GM12892 (cell line): ENCODE measurements around the gene PIK3C2G.

Source experiments
- DNase-seq: peaks from one replicate; pipeline ENCODE4 v3.0.0; 2011; ENCODE audit not compliant: insufficient read length
- FAIRE-seq: peaks from 2 replicates; lab custom pipeline; 2011; peaks lifted over from hg19 to GRCh38; lab: Jason Lieb, UNC
- POLR2A ChIP-seq: IDR thresholded peaks from 2 replicates; pipeline ENCODE4 v1.6.1; 2011; ENCODE audit warnings: low read depth, low read length, control low read depth
- POLR2AphosphoS5 ChIP-seq: IDR thresholded peaks from 2 replicates; pipeline ENCODE4 v1.6.1; 2011; ENCODE audit warnings: low read depth, low read length, control low read depth
- TAF1 ChIP-seq: IDR thresholded peaks from 2 replicates; pipeline ENCODE4 v1.6.1; 2011; ENCODE audit warnings: low read depth, mild to moderate bottlenecking, control low read depth, low read length, borderline replicate concordance

PIK3C2G gene

DNA sequence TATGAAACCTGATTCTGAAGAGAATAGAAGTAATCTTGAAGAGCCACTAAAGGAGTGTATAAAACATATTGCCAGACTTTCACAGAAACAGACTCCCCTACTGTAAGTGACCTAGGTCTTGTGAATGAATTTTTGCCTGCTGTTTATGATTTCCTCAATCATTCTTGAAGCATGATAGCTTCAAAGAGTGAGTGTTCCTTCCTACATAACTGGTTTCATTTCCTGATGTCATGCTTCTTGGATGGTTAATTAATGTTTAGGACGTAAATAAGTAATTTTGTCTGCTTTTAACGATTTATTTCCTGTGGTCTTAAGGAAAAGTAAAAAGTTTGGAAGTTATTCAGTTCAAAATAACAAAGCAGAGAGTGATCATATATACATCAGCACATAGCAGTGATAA, 129.8 kb downstream of the PIK3C2G start:
- FAIRE-seq: no peak
- TF ChIP-seq POLR2AphosphoS5 (no peak), POLR2A (no peak), TAF1 (no peak)
- no peak for DNase-seq

DNA sequence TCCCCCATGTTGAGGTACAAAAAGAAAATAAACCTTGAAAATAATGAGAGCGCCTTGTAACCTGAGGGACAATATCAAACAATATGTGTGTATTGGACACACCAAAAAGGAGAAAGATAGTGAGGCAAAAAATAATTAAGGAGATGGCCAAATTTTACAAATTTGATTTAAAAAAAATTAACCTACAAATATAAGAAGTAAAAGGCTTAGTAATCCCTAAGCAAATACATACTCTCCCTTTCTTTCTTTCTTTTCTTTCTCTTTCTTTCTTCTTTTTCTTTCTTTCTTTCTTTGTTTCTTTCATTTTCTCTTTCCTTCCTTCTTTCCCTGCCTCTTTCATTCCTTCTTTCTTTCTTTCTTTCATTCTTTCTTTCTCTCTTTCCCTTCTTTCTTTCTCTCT, 133.4 kb downstream of the PIK3C2G start:
- FAIRE-seq: no peak
- TF ChIP-seq TAF1 (no peak), POLR2AphosphoS5 (no peak), POLR2A (no peak)
- no peak for DNase-seq

DNA sequence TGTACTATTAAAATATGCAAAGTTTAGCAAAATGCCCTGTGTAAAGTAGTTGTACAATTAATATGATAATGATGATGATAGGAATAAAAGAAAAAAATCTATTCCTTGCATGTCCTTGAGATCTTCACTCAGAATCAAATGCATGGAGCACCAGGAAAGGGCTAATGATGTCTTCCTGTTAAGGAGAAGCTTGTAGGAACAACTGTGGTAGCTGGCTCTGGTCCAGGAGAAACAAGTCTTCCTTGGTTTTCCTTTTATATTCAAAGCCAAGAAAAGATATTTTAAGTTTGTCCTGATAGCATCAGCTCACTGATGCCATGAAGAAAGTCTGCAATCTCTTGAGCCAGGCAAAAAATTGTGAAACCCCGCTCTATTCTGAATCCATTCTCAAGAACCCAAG, 138.9 kb downstream of the PIK3C2G start:
- DNase-seq: no peak
- no peak for FAIRE-seq
- TF ChIP-seq POLR2AphosphoS5 (no peak), TAF1 (no peak)

DNA sequence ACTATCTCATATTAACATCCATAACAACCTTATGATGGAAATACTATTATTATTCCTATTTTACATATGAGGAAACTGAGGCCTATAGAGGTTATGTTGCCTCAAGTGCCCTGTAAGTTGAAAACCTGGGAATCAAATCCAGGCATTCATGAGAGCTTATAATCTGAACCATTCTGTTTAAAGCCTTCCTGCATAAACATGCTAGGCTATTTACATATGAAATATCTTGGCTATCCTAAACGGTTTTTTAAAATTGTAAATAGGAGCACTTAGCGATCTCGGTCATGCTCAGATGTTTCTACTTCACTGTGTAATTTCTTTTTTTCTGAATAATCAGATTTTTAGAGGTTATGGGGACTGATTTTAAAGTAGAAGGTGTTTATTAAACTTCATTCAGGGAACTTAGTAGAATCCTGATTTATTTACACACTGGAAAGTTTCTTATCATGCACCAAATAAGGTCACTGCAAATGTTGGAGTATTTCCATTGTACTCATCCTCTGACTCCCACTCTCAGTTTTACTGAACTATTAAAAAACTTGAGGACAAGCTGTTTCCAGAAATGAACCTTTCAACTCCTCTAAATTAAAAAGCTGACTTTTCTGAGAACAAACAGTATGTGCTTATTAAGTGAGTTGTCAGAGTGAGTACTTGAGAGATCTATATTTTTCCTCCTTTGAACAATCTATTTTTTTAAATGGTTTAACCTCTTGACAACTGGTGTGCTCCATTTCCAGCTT, 141.7 kb downstream of the PIK3C2G start:
- FAIRE-seq (no peak), DNase-seq (no peak)
- no peak for TF ChIP-seq POLR2A
- no peak for TF ChIP-seq POLR2AphosphoS5
- TF ChIP-seq TAF1: no peak

DNA sequence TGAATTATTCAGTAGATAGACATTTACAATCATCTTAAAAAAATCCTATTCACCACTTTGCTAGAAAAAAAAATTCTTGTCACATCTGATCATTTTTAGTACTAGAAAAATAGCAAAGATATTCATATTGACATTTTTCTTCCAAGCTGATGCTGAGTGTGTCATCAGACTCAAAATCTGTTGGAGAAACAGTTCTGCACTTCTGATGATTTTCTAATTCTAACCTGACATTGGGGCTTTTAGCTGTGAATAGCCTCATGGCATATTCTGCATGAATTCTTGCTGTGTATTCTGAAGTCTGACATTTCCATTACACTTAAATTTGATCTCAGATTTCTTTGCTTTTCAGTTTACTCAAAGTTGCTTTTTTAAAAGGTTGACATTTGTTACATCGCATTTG, 150.1 kb downstream of the PIK3C2G start:
- TF ChIP-seq TAF1: no peak
- TF ChIP-seq POLR2A: no peak
- TF ChIP-seq POLR2AphosphoS5: no peak
- no peak for FAIRE-seq
- DNase-seq: no peak

DNA sequence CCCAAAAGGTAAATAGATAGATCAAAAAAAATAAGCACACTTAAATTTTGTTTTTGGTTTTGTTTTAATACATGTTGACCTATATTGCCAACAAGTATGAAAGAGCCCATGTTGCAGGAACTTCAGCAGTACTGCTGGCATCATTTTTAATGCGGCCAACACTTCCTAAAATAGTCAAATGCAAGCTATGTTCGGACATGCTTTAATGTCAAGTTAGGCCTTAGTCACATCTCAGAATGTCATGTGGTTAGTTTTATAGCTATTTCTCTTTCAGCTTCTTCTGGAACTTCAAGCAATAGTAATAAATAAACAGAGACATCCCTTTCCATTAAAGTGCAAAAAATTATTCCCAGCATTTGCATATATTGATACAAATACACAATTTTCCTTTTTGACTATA, 153.4 kb downstream of the PIK3C2G start:
- no peak for TF ChIP-seq TAF1
- no peak for TF ChIP-seq POLR2A
- TF ChIP-seq POLR2AphosphoS5: no peak
- FAIRE-seq: no peak
- DNase-seq: no peak

DNA sequence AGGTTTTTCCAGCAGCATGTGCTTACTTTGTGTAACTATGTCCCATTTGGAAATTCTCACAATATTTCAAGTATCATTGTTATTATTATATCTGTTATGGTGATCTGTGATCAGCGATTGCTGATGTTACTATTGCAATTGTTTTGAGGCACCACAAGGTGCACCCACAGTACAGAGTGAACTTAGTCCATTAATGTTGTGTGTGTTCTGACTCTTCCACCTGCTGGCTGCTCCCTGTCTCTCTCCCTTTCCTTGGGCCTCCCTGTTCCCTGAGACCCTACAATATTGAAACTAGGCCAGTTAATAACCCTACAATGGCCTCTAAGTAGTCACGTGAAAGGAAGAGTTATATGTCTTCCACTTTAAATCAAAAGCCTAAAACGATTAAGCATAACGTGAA, 153.9 kb downstream of the PIK3C2G start:
- no peak for TF ChIP-seq POLR2A
- no peak for TF ChIP-seq TAF1
- no peak for TF ChIP-seq POLR2AphosphoS5
- FAIRE-seq (no peak), DNase-seq (no peak)

DNA sequence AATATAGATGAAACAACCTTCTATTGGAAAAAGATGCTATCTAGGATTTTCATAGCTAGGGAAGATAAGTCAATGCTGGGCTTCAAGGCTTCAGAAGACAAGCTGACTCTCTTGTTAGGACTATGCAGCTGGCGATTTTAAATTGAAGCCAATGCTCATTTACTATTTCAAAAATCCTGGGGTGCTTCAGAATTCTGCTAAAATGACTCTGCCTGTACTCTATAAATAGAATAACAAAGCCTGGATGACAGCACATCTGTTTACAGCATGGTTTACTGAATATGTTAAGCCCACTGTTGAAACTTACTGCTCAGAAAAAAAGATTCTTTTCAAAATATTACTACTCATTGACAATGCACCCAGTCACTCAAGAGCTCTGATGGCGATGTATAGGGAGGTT, 155.1 kb downstream of the PIK3C2G start:
- TF ChIP-seq TAF1 (no peak), POLR2A (no peak), POLR2AphosphoS5 (no peak)
- DNase-seq (no peak), FAIRE-seq (no peak)

DNA sequence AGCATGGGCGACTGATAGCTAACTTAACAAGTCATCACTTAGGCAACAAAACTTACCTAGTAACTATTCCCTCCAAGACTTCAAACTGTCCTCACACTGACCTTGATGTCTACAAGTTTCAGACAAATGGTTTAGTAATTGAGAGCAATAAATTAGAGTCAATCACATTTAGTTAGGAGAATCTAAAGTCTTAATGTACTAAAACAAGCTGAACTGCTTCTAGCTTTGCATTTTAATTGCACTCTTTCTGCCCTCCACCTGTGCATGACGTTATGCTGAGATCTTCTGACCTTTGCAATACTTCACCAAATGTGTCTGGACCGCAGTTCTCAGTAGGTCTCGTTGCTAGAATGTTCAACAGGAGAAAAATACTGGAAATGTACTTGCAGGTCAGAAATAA, 158.0 kb downstream of the PIK3C2G start:
- no peak for FAIRE-seq
- DNase-seq: no peak
- TF ChIP-seq TAF1: no peak
- no peak for TF ChIP-seq POLR2A
- no peak for TF ChIP-seq POLR2AphosphoS5

DNA sequence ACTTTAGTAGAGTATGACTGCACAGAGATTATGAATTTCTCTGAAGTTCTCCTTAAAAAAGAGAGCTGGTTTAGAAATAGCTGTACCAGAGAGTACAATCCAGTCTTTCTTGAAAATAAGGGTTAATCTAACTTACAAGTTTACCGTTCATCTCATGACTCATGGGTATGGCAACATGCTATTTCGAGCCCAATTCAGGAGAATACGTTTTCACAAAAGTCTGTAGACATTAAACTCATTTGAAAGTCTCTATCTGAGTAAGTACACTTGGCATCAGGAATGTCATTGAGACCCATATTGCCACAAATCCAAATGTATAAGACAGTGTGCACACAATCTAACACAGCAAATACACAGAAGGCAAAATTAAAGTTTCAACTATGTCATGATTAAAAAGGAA, 160.5 kb downstream of the PIK3C2G start:
- FAIRE-seq (no peak), DNase-seq (no peak)
- no peak for TF ChIP-seq TAF1
- TF ChIP-seq POLR2A: no peak
- TF ChIP-seq POLR2AphosphoS5: no peak

DNA sequence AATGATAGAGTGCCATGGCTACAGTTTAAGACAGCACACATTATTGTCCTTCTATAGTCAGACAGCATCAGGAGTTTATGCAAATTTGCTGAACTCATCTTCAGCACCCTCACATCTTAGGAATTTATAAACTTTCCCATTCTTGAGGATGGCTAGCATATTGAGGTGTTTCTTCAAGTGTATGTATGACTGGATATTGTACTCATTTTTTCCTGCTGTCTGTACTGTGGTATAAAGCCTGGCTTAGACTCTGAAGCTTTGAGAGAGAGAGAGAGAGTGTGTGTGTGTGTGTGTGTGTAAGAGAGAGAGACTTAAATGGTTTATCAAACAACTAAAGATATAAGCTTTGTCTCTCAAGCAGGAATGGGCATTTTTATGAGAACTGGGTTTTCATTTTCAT, 161.6 kb downstream of the PIK3C2G start:
- DNase-seq (no peak), FAIRE-seq (no peak)
- TF ChIP-seq POLR2A (no peak), POLR2AphosphoS5 (no peak), TAF1 (no peak)

DNA sequence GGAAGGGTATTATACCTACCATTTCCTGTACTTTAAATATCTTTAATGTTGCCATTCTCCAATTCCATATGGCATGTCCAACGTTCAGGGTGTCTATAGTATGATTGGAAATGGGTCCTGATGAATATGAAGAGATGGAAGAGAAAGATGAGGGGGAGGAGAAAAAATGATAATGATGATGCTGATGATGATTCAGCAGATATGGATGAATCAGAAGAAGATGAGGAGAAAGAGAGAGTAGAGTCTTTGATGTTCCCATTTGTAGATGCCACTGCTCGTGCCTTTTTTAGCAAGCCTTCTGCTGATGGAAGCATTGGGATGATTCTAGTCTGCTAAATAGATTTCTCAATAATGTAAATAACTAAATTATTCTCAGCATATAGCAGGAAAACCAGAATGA, 163.5 kb downstream of the PIK3C2G start:
- DNase-seq (no peak), FAIRE-seq (no peak)
- TF ChIP-seq POLR2A (no peak), POLR2AphosphoS5 (no peak), TAF1 (no peak)

DNA sequence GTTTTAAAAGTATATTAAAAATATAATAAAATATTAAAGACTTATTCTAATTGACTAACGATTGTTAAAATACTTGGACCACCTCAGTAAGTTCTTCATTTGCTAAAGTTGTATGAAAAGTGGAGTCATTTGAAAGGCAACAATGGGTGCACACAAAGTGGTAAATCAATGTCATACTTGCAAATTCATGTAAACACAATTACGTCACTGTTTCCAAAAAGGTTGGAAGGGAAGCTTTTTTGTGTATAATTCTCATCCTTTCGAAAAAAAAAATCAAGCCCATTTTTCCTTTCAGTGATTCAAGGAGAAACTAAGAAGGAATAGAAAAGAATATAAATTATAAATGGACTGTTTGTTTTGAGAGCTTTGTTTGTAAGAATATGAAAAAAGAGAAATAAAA, 166.2 kb downstream of the PIK3C2G start:
- FAIRE-seq (no peak), DNase-seq (no peak)
- TF ChIP-seq POLR2AphosphoS5 (no peak), POLR2A (no peak), TAF1 (no peak)
